ENCODE data around the gene GHRHR. TPM values are rescaled to one million over a fixed set of nuclear protein-coding genes. Genes with fewer than 3 reads are reported as not detected.

The GHRHR gene
- total and polyA plus RNA-seq, 4 donors: 0.38 to 0.77 (median 0.77) TPM; not detected in 1

DNA sequence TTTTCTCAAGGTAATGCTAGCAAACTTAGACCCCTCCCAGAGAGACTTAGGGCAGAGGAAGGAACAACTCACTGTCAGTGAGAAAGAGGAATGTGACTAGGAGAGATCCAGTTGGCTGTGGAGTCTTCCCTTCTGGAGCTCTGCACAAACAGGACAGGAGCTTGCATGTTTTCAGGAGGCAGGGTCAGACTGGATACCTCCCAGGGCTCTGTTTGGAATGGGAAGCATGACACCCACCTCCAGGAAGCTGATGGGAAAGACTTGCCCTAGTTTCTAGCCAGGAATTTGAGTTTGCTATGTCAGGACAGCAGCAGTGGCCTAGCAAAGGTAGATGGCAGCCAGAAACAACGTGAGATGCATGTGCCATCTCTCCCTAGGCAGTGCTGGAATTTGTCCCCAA, 40.6 kb downstream of the GHRHR start:
- Histone ChIP-seq H3K4me3 (no peak overlapping the region), H3K4me1 (ENCODE audit: control insufficient read depth in 5 of 5, insufficient read depth in 5 of 5, low read length in 5 of 5) (no peaks in the 10 kb centered on the region), H3K27me3 (ENCODE audit: control insufficient read depth in 3 of 3, insufficient read depth in 3 of 3, low read length in 2 of 3) (peaks cover 0 to 4% (median 0%) of the 10 kb centered on the region in 3 donors), H3K27ac (ENCODE audit: low read depth in 1 of 2, low read length in 1 of 2) (no peak overlapping the region), H3K9ac (ENCODE audit: insufficient read depth in 1 of 2, low read length in 2 of 2) (no peak overlapping the region), H3K36me3 (ENCODE audit: control insufficient read depth in 4 of 4, insufficient read depth in 4 of 4, low read length in 4 of 4) (no peaks in the 10 kb centered on the region), H3K9me3 (ENCODE audit: control insufficient read depth in 4 of 4, insufficient read depth in 3 of 4, low read length in 3 of 4) (peaks cover 0 to 2% (median 0%) of the 10 kb centered on the region in 4 donors)
- 74 to 88% methylated on average over 1 of the region's 1 CpG for WGBS, 2 donors
- DNase-seq (no peak), ATAC-seq (ENCODE audit: insufficient read depth, low FRiP score) (no peak)
- TF ChIP-seq, protein P1, sequence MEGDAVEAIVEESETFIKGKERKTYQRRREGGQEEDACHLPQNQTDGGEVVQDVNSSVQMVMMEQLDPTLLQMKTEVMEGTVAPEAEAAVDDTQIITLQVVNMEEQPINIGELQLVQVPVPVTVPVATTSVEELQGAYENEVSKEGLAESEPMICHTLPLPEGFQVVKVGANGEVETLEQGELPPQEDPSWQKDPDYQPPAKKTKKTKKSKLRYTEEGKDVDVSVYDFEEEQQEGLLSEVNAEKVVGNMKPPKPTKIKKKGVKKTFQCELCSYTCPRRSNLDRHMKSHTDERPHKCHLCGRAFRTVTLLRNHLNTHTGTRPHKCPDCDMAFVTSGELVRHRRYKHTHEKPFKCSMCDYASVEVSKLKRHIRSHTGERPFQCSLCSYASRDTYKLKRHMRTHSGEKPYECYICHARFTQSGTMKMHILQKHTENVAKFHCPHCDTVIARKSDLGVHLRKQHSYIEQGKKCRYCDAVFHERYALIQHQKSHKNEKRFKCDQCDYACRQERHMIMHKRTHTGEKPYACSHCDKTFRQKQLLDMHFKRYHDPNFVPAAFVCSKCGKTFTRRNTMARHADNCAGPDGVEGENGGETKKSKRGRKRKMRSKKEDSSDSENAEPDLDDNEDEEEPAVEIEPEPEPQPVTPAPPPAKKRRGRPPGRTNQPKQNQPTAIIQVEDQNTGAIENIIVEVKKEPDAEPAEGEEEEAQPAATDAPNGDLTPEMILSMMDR (IDR thresholded peaks at IDR 0.05; ENCODE audit: control extremely low read depth, extremely low read depth): no peak

DNA sequence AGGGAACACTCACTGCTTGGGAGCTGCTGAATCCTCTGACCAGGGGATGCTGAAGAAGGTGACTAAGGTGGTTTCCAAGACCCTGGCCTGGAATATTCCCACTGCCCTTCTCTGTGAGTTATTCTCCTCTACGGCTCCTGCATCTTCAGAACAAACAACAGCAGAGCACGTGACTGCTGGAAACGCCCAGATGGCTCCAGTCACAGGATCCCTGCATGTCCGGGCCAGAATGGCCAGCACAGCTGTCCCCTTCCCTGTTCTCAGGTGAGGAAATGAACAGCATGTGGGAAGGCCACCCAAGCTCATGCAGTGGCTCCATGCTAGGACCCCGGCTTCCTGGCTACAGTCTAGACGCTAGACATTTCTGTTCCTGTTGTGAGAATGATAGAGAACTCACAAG, 43.1 kb downstream of the GHRHR start:
- 71 to 78% methylated on average over 6 of the region's 6 CpGs for WGBS, 2 donors
- H3K4me1 ChIP-seq (ENCODE audit: control insufficient read depth in 5 of 5, insufficient read depth in 5 of 5, low read length in 5 of 5): no peaks in the 10 kb centered on the region
- no peaks in the 10 kb centered on the region for H3K36me3 ChIP-seq (ENCODE audit: control insufficient read depth in 4 of 4, insufficient read depth in 4 of 4, low read length in 4 of 4)
- peaks cover 0 to 4% (median 0%) of the 10 kb centered on the region in 3 donors for H3K27me3 ChIP-seq (ENCODE audit: control insufficient read depth in 3 of 3, insufficient read depth in 3 of 3, low read length in 2 of 3)
- DNase-seq (peak in 1 of 3 donors; percentile 12), ATAC-seq (ENCODE audit: insufficient read depth, low FRiP score) (no peak)
- H3K9ac ChIP-seq (ENCODE audit: insufficient read depth in 1 of 2, low read length in 2 of 2): no peak overlapping the region
- H3K4me3 ChIP-seq: no peak overlapping the region
- H3K9me3 ChIP-seq (ENCODE audit: control insufficient read depth in 4 of 4, insufficient read depth in 3 of 4, low read length in 3 of 4): peaks cover 0 to 2% (median 0%) of the 10 kb centered on the region in 4 donors
- TF ChIP-seq, protein P1 (IDR thresholded peaks at IDR 0.05; ENCODE audit: control extremely low read depth, extremely low read depth): no peak
- no peak overlapping the region for H3K27ac ChIP-seq (ENCODE audit: low read depth in 1 of 2, low read length in 1 of 2)

DNA sequence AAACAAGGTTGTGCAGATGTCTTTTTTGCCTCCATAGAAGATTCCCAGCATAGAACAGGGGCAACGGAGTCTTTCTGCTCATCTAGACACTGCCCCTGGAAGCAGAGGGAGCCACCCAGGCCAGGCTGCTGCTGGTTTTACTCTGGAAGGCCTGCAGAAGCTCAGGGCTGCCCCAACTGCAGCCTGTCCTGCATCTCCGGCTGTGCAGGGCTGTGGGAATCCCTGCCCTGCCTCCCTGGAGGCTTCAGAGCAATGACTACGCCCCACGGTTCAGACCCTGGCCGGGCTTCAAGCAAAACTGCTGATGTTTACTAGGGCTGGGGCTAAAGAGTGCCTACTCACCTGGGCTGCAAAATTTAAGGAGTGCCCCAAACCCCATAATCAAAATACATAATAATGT, 43.9 kb downstream of the GHRHR start:
- no peak overlapping the region for H3K4me3 ChIP-seq
- TF ChIP-seq, protein P1 (IDR thresholded peaks at IDR 0.05; ENCODE audit: control extremely low read depth, extremely low read depth): no peak
- H3K9ac ChIP-seq (ENCODE audit: insufficient read depth in 1 of 2, low read length in 2 of 2): no peak overlapping the region
- no peaks in the 10 kb centered on the region for H3K4me1 ChIP-seq (ENCODE audit: control insufficient read depth in 5 of 5, insufficient read depth in 5 of 5, low read length in 5 of 5)
- H3K36me3 ChIP-seq (ENCODE audit: control insufficient read depth in 4 of 4, insufficient read depth in 4 of 4, low read length in 4 of 4): no peaks in the 10 kb centered on the region
- DNase-seq: no peak
- no peak overlapping the region for H3K27ac ChIP-seq (ENCODE audit: low read depth in 1 of 2, low read length in 1 of 2)
- 73 to 75% methylated on average over 5 of the region's 5 CpGs for WGBS, 2 donors
- peaks cover 0 to 2% (median 0%) of the 10 kb centered on the region in 4 donors for H3K9me3 ChIP-seq (ENCODE audit: control insufficient read depth in 4 of 4, insufficient read depth in 3 of 4, low read length in 3 of 4)
- ATAC-seq (ENCODE audit: insufficient read depth, low FRiP score): no peak
- H3K27me3 ChIP-seq (ENCODE audit: control insufficient read depth in 3 of 3, insufficient read depth in 3 of 3, low read length in 2 of 3): peaks cover 0 to 4% (median 0%) of the 10 kb centered on the region in 3 donors

DNA sequence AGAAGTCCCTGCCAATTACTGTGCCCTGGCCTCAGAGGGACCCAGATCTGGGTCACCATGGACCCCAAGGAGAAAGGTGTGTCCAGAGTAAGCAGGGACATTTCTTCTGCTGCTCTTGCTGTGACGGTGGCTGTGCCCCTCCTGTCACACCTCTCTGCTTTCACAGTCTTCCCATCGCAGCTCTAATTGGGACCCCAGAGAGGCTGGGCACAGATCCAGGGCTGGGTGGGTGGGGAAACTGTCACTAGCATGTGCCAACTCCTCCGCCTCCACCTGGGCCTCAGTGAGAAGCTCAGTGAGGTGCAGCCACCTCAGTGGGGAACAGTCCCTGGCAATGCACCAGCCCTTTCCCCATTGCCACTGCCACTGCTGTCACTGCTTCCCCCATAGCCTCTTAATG, 51.1 kb downstream of the GHRHR start:
- DNase-seq (no peak), ATAC-seq (ENCODE audit: insufficient read depth, low FRiP score) (no peak)
- 72 to 77% methylated on average over 3 of the region's 3 CpGs for WGBS, 2 donors
- TF ChIP-seq, protein P1 (IDR thresholded peaks at IDR 0.05; ENCODE audit: control extremely low read depth, extremely low read depth): no peak
- H3K27me3 ChIP-seq (ENCODE audit: control insufficient read depth in 3 of 3, insufficient read depth in 3 of 3, low read length in 2 of 3): no peaks in the 10 kb centered on the region
- no peaks in the 10 kb centered on the region for H3K36me3 ChIP-seq (ENCODE audit: control insufficient read depth in 4 of 4, insufficient read depth in 4 of 4, low read length in 4 of 4)
- H3K9ac ChIP-seq (ENCODE audit: insufficient read depth in 1 of 2, low read length in 2 of 2): no peak overlapping the region
- no peaks in the 10 kb centered on the region for H3K9me3 ChIP-seq (ENCODE audit: control insufficient read depth in 4 of 4, insufficient read depth in 3 of 4, low read length in 3 of 4)
- H3K4me3 ChIP-seq: no peak overlapping the region
- H3K27ac ChIP-seq (ENCODE audit: low read depth in 1 of 2, low read length in 1 of 2): no peak overlapping the region
- H3K4me1 ChIP-seq (ENCODE audit: control insufficient read depth in 5 of 5, insufficient read depth in 5 of 5, low read length in 5 of 5): no peaks in the 10 kb centered on the region

All from lung (tissue), 12 donors.